WERI-Rb-1 (cell line): ENCODE data around the gene RTP3.

Source experiments
- DNase-seq: peaks from one replicate; pipeline ENCODE4 v3.0.0-alpha.2; 2020
- H3K27ac ChIP-seq: fragments of 250-450 bp; sonication (Bioruptor Pico); 2 replicates; pipeline ENCODE4 v1.5.1; 2020; ENCODE audit warnings: mild to moderate bottlenecking, moderate library complexity
- H3K27me3 ChIP-seq: fragments of 250-450 bp; sonication (Bioruptor Pico); 2 replicates; pipeline ENCODE4 v1.5.1; 2021; ENCODE audit warnings: mild to moderate bottlenecking, low read depth, moderate library complexity; ENCODE audit not compliant: insufficient read depth, severe bottlenecking
- H3K36me3 ChIP-seq: fragments of 250-450 bp; sonication (Bioruptor Pico); 2 replicates; pipeline ENCODE4 v1.5.1; 2020; ENCODE audit warnings: mild to moderate bottlenecking, moderate library complexity
- H3K4me3 ChIP-seq: 2 replicates; pipeline ENCODE4 v1.5.1; 2011; ENCODE audit warnings: low read depth, mild to moderate bottlenecking, control low read depth, low read length
- H3K9me3 ChIP-seq: fragments of 250-450 bp; sonication (Bioruptor Pico); 2 replicates; pipeline ENCODE4 v1.5.1; 2021; ENCODE audit warnings: mild to moderate bottlenecking, moderate library complexity; ENCODE audit not compliant: severe bottlenecking
- TF ChIP-seq, protein P1 (sequence below): IDR thresholded peaks from 2 replicates; pipeline ENCODE4 v1.5.1; 2011; ENCODE audit warnings: low read depth, mild to moderate bottlenecking, control low read depth, inconsistent platforms, low read length

Gene RTP3

DNA sequence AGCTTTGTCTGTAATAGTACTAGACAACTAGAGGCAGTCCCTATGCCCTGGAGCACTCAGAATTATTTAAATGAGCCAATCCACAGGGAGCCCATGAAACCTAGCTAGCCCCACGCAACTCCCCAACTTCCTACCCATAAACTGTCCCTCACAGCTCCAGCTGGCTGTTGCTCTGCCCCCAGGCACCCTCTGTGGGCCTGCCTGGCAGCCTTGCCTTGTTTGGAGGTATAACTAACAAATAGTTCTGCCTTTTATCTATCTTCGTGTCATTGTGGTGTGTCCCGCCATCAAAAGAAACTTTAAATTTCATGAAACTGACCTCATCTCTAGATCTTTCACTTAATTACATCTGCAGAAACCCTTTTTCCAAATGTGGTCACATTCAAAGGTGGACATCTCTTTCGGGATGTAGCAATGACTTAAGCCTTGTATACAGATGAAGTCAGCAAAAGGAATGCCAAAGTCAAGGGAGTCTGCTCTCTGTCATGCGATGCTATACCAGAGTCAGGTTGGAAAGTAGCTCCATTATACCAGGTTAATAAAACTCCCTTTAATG lies 1.8 kb upstream of the RTP3 start:
- DNase-seq = no peak
- TF ChIP-seq, protein P1, sequence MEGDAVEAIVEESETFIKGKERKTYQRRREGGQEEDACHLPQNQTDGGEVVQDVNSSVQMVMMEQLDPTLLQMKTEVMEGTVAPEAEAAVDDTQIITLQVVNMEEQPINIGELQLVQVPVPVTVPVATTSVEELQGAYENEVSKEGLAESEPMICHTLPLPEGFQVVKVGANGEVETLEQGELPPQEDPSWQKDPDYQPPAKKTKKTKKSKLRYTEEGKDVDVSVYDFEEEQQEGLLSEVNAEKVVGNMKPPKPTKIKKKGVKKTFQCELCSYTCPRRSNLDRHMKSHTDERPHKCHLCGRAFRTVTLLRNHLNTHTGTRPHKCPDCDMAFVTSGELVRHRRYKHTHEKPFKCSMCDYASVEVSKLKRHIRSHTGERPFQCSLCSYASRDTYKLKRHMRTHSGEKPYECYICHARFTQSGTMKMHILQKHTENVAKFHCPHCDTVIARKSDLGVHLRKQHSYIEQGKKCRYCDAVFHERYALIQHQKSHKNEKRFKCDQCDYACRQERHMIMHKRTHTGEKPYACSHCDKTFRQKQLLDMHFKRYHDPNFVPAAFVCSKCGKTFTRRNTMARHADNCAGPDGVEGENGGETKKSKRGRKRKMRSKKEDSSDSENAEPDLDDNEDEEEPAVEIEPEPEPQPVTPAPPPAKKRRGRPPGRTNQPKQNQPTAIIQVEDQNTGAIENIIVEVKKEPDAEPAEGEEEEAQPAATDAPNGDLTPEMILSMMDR = no peak
- Histone ChIP-seq H3K4me3 (no peak overlapping the region), H3K9me3 (no peaks in the 10 kb centered on the region), H3K36me3 (no peaks in the 10 kb centered on the region), H3K27ac (no peak overlapping the region), H3K27me3 (no peaks in the 10 kb centered on the region)

DNA sequence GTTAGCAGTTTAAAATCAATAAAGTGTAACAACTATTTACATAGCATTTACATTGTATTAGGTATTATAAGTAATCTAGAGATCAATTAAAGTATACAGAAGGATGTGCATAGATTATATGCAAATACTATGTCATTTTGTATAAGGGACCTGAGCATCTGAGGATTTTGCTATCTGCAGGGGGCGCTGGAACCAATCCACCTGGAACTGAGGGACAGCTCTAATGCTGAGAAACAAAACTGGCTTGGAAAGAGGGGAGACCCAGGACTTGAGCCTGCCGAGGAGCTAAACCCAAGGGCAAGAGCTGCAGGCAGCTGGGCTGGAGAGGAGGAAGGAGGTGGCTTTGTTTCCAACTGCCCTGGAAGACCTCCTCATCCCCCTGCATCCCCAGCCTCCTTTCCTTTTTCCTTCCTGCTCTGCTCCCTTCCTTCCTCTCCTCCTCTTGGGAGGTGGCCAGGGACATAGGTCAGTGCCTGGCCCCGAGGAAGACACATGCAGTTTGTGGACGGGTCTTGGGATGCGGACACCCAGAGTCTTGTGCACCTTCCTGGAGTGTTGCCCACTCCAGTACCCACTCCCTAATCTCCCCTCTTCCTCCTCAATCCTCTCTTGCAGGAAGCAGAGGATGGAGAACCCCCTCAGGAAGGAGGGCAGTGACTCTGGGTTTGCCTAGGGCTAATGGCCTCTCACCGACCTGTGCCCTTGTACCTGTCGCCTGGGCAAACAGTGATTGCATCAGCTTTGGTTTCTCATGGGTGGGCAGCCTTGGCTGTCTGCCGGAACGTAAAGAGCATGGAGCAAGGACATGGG lies 825 bp upstream of the RTP3 start:
- Histone ChIP-seq H3K36me3 (no peaks in the 10 kb centered on the region), H3K27me3 (no peaks in the 10 kb centered on the region), H3K4me3 (no peak overlapping the region), H3K27ac (no peak overlapping the region), H3K9me3 (no peaks in the 10 kb centered on the region)
- TF ChIP-seq, protein P1 = peak; percentile 47
- DNase-seq = peak; percentile 58

DNA sequence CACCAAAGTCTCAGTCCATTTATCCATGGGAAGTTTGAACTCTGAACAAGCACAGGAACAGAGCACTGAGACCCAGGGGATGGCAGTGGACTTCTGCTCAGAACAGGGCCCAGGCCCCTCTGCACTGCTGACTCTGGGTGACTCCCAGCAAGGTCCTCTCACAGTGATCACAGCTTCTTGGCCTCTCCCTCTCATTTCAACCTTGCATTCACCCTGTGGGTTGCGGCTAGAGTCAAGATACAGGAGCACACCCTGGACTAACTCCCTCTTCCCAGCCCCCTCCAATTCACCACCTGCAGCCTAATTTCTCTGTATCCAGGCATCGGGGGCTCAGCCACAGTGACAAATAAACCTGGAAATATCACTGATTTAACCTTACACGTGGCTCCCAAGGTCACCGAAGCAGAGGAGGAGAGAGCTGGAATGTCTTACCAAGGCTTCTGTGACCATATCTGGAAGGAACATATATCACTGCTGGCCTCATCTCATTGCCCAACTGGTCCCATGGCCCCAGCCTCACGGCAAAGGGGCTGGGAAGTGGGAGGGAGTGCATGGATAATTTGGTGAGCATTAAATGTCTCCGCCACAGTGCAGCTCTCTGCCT lies 1.2 kb downstream of the RTP3 start:
- TF ChIP-seq, protein P1 = no peak
- Histone ChIP-seq H3K27ac (no peak overlapping the region), H3K36me3 (no peaks in the 10 kb centered on the region), H3K4me3 (no peak overlapping the region), H3K27me3 (no peaks in the 10 kb centered on the region), H3K9me3 (no peaks in the 10 kb centered on the region)
- no peak for DNase-seq

DNA sequence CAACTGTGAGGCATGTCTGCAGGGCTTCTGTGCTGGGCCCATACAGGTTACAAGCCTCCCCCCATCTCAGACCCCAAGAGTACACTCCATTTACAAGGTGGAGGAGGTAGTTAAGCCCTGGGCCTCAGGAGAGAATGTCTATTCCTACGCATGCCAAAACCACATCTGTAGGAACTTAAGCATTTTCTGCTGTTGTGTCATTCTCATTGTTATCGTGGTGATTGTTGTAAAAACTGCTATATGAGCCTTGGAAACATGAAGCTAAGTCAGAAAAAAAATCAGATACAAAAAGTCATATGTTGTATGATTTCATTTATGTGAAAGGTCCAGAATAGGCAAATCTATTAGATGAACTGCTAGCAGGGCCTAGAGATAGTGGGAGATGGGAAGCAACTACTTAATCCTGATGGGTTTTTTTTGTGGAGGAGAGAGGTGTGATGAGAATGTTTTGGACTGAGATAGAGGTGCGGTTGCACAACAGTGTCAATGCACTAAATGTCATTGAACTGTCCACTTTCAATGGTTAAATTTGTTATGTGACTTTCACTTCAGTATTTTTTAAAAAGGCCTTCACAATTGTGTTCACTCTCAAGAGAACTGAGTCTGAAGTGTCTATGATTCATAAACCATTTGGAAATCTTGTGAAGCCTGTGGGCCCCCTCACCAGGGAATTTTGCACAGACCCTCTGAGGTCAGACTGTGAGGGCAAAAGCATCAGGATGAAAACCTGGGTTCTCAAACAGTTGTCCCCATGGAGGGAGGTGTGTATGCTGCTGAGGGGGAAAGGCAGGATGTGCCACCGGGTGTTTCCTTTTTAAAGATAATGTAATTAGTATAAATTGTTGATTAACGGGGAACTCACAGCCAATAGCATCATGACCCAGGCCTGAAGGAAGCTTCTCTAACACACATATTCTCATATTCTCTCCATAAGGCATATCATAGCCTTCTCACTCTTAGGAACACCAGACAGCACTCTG lies 3.2 kb downstream of the RTP3 start:
- no peak overlapping the region for H3K4me3 ChIP-seq
- DNase-seq = no peak

DNA sequence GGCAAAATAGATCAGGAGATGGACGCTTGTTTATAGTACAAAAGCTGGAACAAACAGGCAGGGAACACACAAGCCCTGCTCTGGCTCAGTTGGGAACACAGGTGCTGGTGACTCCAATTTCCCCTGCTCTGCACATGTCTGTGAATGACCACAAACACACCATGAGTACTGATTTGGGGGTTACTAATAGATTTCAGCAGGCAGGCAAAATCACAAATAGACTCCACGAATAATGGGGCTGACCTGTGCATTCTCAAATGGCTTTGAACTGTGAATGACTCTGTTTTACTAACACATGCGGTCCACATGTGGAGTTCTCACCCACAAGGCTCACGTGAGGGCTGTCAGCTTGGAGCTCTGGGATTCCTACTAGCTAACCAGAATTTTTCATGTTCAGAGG lies 3.9 kb downstream of the RTP3 start:
- Histone ChIP-seq H3K36me3 (no peaks in the 10 kb centered on the region), H3K27ac (no peak overlapping the region), H3K27me3 (no peaks in the 10 kb centered on the region), H3K9me3 (no peaks in the 10 kb centered on the region), H3K4me3 (no peak overlapping the region)
- TF ChIP-seq, protein P1 = no peak
- DNase-seq = no peak

More for the DNA sequence above, 3.2 kb downstream of the RTP3 start:
- TF ChIP-seq, protein P1 = no peak
- Histone ChIP-seq H3K9me3 (no peaks in the 10 kb centered on the region), H3K27ac (no peak overlapping the region), H3K36me3 (no peaks in the 10 kb centered on the region), H3K27me3 (no peaks in the 10 kb centered on the region)
